GM19468 (cell line): ENCODE measurements around the gene METTL21C.

Experiments used
- ATAC-seq: cut with Tn5 transposase; IDR thresholded peaks from one replicate; pipeline ENCODE4 v1.9.1; 2021; ENCODE audit warnings: mild to moderate bottlenecking, moderate library complexity, moderate number of reproducible peaks; ENCODE audit not compliant: unreplicated experiment; ENCODE audit errors: extremely low read depth

The METTL21C gene

GRCh38 chr13:102694937-102695336 is at the start of gene METTL21C:
Gene METTL21C (minus strand): TSS chr13:102695044. CDS start chr13:102694498, 546 bp downstream.
- ATAC-seq = no peak

GRCh38 chr13:102742506-102742905 is 47.7 kb upstream of the METTL21C start:
- no peak for ATAC-seq

GRCh38 chr13:102742101-102742500 is 47.3 kb upstream of the METTL21C start:
- ATAC-seq = no peak

DNA sequence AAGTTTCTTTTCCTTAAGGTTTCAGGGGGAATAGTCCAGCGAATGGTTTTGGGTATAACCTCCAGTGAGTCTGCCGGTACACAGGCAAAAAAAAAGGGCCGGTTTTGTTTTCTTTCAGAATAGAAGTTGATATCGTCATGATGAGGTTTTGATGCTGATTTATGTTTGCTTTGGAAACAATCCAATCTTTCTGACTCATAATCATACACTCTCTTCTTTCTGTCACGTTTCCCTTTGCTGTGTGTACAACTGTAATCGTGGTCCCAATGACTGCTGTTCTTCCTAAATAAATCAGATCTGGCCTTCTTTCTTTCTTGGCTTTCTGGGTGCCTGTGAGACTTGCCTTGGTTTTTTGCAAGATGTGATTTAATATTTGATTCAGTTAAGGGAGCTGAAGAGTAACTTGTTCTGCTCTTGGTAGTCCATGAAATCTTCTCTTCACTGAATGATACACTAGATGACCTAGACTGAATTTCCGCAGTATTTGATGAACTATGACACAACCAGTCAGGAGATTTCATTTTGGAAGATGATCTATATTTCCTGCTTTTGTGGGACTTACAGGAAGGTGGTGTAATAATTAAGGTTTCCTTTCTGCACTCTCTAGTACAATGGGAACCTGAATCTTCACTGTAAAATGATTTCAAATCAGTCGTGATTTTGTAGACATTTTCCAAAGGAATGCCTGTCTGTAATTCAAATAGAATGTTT is 34.9 kb upstream of the METTL21C start:
- ATAC-seq = no peak

GRCh38 chr13:102726430-102726829 is 31.6 kb upstream of the METTL21C start:
- no peak for ATAC-seq

DNA sequence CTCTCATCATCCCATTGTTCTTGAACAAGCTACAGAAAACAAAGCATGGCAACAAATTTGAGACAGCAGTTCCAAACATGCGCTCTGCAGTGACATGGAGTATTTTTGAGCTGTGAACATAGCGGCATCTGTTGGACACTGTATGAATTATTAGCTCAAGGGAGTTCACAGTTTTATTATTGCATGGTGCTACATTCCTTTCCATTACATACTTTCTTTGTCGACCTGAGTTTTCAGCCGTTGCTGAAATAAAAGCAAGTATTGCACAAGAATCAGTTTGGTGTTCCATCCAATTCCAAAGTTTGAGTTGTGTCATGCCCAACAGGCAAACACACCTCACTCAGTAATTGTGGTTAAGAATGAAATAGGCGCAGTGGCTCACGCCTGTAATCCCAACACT is 30.1 kb upstream of the METTL21C start:
- no peak for ATAC-seq

DNA sequence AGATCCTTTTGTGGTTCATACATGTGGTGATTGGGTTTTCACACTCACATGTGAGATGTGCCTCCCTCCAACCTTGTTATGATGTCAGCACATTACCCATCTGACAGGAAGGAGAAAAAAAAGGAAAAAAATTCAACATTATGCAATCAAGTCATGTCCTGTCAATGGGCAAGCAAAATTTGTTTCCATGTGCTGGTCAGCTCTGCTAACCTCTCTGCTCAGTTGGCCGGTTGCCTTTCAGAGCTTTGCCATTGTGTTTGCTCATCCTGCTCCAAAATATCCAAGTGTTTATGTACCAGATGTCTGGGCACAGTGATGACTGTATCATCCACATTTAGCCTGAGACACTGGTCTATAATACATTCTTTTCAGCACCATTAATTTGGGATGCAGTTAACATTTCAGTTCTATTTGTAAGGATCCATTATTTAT is 27.0 kb upstream of the METTL21C start:
- ATAC-seq = no peak

DNA sequence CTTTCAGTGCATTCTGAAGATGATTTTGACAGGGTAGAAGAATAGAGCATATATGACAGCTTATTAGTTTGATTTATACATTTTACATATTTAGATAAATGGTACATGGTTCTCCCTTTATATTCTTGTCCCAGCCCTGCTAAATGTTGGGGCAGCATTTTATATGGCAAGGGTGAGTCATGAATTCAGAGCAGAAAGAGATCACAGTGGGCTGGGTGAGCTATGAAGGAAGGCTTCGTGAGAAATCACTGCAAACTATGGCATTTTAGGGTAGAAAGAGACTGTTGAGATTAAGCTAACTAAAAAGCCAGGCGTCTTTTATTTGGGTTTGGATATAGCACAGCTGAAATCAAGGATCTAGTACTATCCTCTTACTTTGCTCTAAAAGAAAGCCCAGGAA is 23.9 kb upstream of the METTL21C start:
- ATAC-seq = no peak

DNA sequence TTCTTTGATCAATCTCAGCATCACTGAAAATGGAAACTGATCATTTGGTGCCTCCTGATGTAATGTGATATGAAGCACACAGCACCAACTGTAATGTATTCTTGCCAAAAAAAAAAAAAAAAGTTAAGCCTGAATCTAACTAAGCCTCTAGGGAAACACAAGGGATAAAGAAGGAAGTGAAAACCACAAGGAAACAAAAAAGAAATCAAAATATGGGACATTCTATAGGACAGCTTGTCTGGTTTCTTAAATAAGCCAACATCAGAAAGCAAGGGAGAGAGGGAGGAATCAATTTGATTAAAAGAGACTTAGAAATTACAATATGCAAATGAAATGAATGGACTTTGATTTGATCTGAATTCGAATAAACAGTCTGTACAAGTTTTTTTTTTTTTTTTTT is 20.6 kb upstream of the METTL21C start:
- no peak for ATAC-seq

DNA sequence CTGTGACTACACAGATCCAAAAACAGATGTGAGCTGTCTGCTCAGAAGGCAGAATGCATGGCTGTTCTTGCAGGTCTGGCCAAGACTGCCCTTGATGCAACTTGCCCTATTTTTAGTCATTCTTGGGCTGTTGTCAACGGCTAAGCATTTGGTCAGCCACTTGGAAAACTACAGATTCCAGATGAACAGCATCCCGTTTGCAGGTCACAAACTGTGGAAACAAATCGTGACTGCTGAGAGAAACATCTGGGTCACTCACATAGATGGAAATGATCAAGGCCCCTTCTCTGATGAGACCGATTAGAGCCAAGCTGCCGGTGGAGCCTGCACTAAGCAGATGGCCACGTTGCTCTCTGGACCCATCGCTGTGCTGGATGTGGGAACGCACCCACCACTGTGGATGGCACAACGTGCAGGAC is 15.4 kb upstream of the METTL21C start:
- ATAC-seq = no peak

DNA sequence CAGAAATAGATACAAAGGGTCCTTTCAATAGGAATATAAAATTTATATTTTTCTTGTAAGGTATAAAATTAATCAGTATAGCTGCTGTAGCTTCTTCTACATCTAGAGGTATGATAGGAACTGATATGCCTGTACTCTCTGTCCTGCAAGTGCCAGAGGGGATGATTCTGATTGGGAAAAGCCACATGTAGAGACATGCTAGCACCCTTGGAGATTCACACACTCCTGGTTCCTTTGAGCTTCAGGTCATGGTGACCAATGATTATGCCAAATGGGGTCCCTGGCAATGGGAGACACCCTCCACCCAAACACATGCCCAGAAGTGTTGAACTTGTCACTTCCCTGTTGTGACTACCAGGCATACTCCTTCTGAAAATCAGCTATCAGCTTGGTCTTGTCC is 14.7 kb upstream of the METTL21C start:
- ATAC-seq = no peak

GRCh38 chr13:102708991-102709390 is 14.1 kb upstream of the METTL21C start:
- ATAC-seq = no peak

DNA sequence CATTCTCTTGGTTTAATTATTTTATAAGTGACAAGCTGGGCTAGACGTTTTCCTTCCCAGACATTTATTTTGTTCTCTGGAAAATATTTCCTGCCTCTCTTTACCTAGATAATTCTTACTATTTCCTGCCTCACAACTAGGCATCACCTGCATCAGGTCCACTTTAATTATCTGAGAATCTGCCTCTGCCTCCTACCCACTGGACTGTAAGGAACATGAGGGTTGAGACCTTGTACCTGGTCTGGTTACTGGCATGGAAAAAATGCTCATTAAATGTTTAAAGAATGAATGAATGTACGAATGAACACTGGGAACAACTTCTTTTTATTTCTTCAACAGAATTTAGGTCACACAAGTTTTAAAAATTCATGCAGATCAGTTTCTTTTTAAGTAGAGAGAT is 13.4 kb upstream of the METTL21C start:
- ATAC-seq = no peak

DNA sequence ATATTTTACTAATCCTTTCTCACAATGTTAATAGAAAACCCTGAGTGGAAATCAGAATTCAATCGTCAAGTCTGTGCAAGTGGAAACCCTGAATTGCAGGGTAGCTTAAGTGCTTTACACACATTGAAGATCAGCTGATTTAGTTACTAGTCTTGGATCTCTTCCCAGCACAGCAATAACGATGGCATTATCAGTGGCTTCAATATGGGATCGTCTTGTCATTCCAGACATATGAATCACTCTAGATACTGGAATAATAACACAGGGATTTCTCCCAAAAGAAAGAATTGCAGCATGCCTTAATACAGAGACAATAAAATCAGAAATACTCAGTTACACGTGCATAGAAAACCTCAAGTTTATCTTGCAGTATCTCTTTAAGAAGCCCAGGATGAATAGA is 12.6 kb upstream of the METTL21C start:
- no peak for ATAC-seq

GRCh38 chr13:102704238-102705058 is 9.6 kb upstream of the METTL21C start:
- ATAC-seq = no peak

DNA sequence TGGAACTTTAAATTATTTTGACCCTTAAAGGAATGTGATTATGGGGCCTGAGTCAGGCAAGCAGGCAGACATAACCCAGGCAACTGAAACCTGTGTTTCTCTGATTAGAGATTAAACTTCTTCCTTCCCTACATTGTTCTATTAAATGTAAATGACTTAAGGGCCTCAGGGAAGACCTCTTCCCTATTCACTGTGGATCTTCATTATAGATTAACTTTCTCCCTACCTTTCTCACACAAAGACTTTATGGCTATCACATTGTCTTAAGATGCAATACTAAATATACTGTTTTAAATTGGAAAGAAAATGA is 8.8 kb upstream of the METTL21C start:
- no peak for ATAC-seq

DNA sequence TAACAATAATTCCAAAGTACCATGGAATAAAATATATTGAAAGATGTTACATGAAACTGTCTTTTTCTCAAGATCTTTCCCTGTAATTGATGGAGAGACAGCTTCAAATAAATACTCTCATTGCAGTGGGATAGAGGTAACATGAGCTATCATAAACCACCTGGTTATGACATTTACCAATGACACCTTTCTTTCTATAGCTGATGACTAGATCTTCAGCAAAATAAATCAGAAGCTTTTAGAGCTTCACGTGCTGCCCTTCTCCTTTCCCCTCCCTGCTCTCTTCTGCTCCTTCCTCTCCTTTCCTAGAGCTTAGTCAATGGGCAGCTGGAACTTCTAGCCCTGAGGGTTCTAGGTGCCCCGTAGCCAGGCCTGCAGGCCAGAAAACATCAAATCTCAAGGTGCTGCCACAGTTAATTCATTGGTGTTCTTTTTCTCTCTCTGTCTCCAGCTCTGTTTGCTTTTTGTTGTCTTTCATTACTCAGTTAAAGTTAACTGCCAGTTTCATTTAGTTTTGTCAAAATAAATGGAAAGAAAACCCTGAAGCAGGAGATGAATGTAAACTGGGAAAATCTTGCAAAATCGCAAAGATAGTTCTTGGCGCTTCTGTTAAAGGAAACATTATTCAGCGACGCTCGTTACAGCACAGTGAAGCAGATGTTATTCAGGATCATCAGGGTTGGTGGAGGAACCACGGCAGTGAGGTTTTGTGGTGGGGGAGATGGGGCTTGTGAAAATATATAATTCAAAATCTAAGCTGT is 8.3 kb upstream of the METTL21C start:
- no peak for ATAC-seq

GRCh38 chr13:102701331-102701730 is 6.5 kb upstream of the METTL21C start:
- ATAC-seq = no peak

GRCh38 chr13:102700088-102701031 is 5.5 kb upstream of the METTL21C start:
- no peak for ATAC-seq

- no peak for ATAC-seq
These were observed 4.7 kb upstream of the METTL21C start for GRCh38 chr13:102699504-102699903.
